ENCODE data around the gene WDR77.

Gene WDR77

DNA sequence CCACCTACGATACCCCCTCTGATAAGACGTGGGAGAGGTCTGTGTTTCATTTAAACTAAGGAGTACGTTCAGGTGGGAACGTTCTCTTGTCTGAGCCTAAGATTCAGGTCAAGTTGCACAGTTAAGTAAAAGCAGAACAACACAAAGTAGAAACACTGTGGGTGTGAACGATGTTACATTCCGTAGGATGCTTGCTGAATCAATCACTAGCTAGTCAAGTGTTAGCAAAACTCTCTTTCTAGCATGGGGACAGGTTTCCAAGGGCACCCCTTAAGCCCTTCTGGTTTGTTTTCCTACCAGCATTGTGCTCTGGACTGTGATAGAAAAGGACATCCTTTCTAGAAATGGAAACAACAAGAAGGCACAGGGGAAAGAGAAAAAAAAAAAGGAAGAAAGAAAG lies 38.1 kb upstream of the WDR77 start:
- H3K4me3 ChIP-seq (ENCODE audit: low read depth, low read length) = no peak overlapping the region
- TF ChIP-seq, protein P1, sequence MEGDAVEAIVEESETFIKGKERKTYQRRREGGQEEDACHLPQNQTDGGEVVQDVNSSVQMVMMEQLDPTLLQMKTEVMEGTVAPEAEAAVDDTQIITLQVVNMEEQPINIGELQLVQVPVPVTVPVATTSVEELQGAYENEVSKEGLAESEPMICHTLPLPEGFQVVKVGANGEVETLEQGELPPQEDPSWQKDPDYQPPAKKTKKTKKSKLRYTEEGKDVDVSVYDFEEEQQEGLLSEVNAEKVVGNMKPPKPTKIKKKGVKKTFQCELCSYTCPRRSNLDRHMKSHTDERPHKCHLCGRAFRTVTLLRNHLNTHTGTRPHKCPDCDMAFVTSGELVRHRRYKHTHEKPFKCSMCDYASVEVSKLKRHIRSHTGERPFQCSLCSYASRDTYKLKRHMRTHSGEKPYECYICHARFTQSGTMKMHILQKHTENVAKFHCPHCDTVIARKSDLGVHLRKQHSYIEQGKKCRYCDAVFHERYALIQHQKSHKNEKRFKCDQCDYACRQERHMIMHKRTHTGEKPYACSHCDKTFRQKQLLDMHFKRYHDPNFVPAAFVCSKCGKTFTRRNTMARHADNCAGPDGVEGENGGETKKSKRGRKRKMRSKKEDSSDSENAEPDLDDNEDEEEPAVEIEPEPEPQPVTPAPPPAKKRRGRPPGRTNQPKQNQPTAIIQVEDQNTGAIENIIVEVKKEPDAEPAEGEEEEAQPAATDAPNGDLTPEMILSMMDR (IDR thresholded peaks at IDR 0.05; ENCODE audit: borderline replicate concordance, insufficient read depth, low read depth, low read length) = no peak

DNA sequence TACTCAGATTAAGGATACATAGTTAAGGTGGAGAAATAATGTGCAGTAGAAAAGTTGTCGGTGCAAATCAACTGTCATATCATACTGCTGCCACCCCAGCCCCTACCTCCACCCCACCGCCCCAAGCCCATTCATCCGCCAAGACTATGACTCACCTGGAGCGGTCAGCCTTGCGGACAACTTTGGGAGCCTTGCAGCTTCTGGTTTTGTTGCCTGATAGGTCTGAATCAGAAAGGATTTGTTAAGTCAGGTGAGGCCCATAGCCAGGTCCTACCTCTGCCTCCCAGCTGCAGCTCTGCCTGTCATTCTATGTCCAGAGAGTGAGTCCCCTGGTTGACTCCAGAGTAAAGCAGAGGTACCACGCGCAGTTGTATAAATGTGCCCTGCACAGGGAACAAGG lies 37.4 kb upstream of the WDR77 start:
- H3K4me3 ChIP-seq (ENCODE audit: low read depth, low read length) = no peak overlapping the region
- TF ChIP-seq, protein P1 (IDR thresholded peaks at IDR 0.05; ENCODE audit: borderline replicate concordance, insufficient read depth, low read depth, low read length) = no peak

- TF ChIP-seq, protein P1 (IDR thresholded peaks at IDR 0.05; ENCODE audit: borderline replicate concordance, insufficient read depth, low read depth, low read length) = no peak
- no peak overlapping the region for H3K4me3 ChIP-seq (ENCODE audit: low read depth, low read length)
Measured at GRCh38 chr1:111484391-111485026, 35.5 kb upstream of the WDR77 start.

GRCh38 chr1:111483876-111484275 lies 34.8 kb upstream of the WDR77 start:
- TF ChIP-seq, protein P1 (IDR thresholded peaks at IDR 0.05; ENCODE audit: borderline replicate concordance, insufficient read depth, low read depth, low read length) = no peak
- no peak overlapping the region for H3K4me3 ChIP-seq (ENCODE audit: low read depth, low read length)

DNA sequence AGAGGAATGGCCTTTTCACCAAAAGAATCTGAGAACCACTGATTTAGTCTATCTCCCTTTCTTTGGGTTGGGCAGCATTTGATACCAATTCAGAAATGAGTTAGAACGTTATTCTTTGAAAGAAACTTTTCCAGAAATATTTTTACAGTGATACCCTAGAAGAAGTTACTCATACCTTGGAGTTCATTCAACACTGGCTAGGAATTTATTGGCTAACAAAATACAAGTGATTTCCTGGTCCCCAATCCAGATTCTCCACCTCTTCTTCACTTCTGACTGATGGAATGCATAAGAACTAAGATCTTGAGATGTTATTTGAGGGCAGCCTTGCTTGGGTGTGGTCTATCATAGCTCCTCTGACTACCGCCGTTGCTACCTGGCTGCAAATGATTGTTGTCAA lies 34.1 kb upstream of the WDR77 start:
- TF ChIP-seq, protein P1 (IDR thresholded peaks at IDR 0.05; ENCODE audit: borderline replicate concordance, insufficient read depth, low read depth, low read length) = no peak
- H3K4me3 ChIP-seq (ENCODE audit: low read depth, low read length) = no peak overlapping the region

DNA sequence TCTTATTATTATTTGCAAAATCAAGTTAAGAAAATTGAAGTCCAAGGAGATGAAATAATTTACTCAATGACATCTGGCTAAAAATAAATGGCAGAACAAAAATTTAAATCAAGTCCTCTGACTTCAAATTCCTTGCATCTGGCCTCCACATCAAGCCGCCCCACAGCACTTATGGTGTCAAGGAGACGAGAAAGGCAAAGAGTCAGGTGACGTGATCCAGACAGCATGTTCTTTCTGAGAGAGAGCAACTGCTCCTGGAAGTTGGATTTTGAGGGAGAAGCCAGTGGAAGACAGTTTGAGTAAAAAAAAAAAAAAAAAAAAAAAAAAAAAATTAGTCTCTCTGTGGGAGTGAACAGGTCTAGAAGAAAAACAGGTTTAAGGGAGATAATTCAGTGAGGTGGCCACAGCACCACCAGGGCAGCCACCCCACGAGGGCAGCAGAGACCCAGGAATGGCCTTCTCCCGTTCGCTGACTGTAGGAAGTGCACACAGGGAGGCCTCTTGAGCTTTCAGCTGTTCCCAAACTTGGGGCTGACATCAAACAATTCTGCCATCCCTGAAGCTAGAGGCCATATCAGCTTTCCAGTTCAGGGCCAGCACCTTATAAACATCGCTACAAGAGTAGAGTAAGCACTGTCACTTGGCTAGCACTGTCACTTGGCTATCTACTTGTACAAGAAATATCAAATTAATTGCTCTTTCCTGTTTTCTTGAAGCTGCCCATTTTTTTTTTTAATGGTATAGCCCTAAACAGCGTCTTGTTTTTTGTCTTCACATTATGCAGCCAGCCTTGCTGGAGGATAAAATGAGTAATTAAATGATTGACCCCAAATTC lies 32.5 kb upstream of the WDR77 start:
- H3K4me3 ChIP-seq (ENCODE audit: low read depth, low read length) = no peak overlapping the region
- TF ChIP-seq, protein P1 (IDR thresholded peaks at IDR 0.05; ENCODE audit: borderline replicate concordance, insufficient read depth, low read depth, low read length) = peak; percentile 77

DNA sequence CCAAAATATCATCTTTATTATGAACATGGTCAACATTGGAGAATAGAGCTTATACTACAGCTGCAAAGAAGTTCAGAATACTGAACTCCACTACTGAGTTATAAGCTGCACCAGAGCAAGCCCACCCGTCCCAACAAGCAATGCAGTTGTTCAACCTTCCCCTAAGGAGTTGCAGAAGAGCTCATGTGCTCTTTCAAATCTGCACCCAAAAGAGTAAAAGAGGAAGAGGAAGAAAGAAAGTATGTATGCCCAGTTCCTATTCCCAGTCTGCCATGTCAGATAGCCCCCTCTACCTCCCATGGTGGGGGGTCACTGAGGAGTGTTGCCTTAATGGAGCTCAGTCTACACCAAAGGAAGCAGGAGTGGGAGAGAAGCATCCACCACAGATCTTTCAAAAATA lies 31.6 kb upstream of the WDR77 start:
- TF ChIP-seq, protein P1 (IDR thresholded peaks at IDR 0.05; ENCODE audit: borderline replicate concordance, insufficient read depth, low read depth, low read length) = no peak
- no peak overlapping the region for H3K4me3 ChIP-seq (ENCODE audit: low read depth, low read length)

Data from GM12875 (cell line).